OCI-LY3 (cell line): ENCODE data around the gene KANSL3.

Experiments
- H2AFZ ChIP-seq: fragments of 200-600, 300-600 bp; shearing (Covaris generic); 2 replicates; pipeline ENCODE4 v1.6.0; 2014; ENCODE audit warnings: antibody characterized with exemption, low read depth, low read length
- H3K27ac ChIP-seq: fragments of 200-600, 300-600 bp; sonication (generic); 2 replicates; pipeline ENCODE4 v1.5.1; 2014; ENCODE audit warnings: mild to moderate bottlenecking, low read length, moderate library complexity, mixed read lengths
- H3K27me3 ChIP-seq: fragments of 200-600, 300-600 bp; sonication (generic); 2 replicates; pipeline ENCODE4 v1.6.1; 2014; ENCODE audit warnings: low read depth, low read length, mixed read lengths
- H3K36me3 ChIP-seq: fragments of 200-600, 300-600 bp; sonication (generic); replicated peaks from 2 replicates; pipeline ENCODE3; 2014; ENCODE audit warnings: low read depth, low read length, mixed read lengths
- H3K4me1 ChIP-seq: fragments of 300-600, 200-600 bp; sonication (generic); 2 replicates; pipeline ENCODE4 v1.6.1; 2014; ENCODE audit warnings: low read length, mixed read lengths
- H3K4me2 ChIP-seq: fragments of 200-600, 300-600 bp; sonication (generic); 2 replicates; pipeline ENCODE4 v1.6.1; 2014; ENCODE audit warnings: low read length, mixed read lengths
- H3K4me3 ChIP-seq: fragments of 300-600, 200-600 bp; sonication (generic); 2 replicates; pipeline ENCODE4 v1.5.1; 2014; ENCODE audit warnings: antibody characterized with exemption, mild to moderate bottlenecking, low read length, moderate library complexity
- H3K79me2 ChIP-seq: fragments of 300-600, 200-600 bp; shearing (Covaris generic); 2 replicates; pipeline ENCODE4 v1.6.1; 2014; ENCODE audit warnings: mild to moderate bottlenecking, low read length, mixed read lengths
- H3K9ac ChIP-seq: fragments of 300-600, 200-600 bp; shearing (Covaris generic); 2 replicates; pipeline ENCODE4 v1.6.0; 2014; ENCODE audit warnings: mild to moderate bottlenecking, low read length, moderate library complexity
- H3K9me3 ChIP-seq: fragments of 200-600, 300-600 bp; shearing (Covaris generic); 2 replicates; pipeline ENCODE4 v1.6.1; 2014; ENCODE audit warnings: low read length, mixed read lengths; ENCODE audit not compliant: insufficient read depth
- H4K20me1 ChIP-seq: fragments of 200-600, 300-600 bp; sonication (generic); 2 replicates; pipeline ENCODE4 v1.6.1; 2016; ENCODE audit warnings: low read length, mixed read lengths; ENCODE audit not compliant: insufficient read depth
- EZH2phosphoT487 ChIP-seq: fragments of 200-600 bp; shearing (Covaris generic); IDR thresholded peaks from 2 replicates; pipeline ENCODE4 v1.6.1; 2018; ENCODE audit warnings: antibody characterized with exemption, mixed run types, low read depth
- TF ChIP-seq, protein P1 (sequence below): fragments of 200-600, 300-600 bp; sonication (generic); IDR thresholded peaks from 2 replicates; pipeline ENCODE4 v1.5.1; 2014; ENCODE audit warnings: antibody characterized with exemption, low read length, low read depth

KANSL3 gene

DNA sequence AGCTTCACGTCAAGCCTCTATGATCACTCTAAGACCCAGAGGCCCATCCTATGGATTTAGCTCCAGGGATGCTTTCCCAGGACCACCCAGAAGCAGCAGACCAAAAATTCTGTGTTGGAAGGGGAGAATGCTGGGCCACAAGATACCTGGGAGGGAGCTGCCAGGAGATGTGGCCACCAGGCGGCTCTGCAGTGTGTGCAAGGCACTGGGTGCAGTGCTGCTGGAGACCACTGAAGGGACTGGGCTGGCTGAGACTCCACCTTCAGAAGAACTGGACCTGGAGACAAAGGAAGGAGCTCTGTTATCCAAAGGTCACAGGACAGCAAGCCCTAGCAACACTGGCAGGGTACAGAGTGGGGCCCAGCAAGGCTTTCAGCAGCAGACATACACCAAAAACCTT lies 34.0 kb downstream of the KANSL3 start:
- Histone ChIP-seq H3K4me2 (no peak overlapping the region), H3K27ac (no peak overlapping the region), H3K4me3 (no peak overlapping the region), H3K4me1 (no peaks in the 10 kb centered on the region), H3K9me3 (no peaks in the 10 kb centered on the region), H3K9ac (no peak overlapping the region), H3K27me3 (no peaks in the 10 kb centered on the region), H3K36me3 (peaks cover 71% of the 10 kb centered on the region), H2AFZ (no peak overlapping the region), H3K79me2 (no peaks in the 10 kb centered on the region), H4K20me1 (no peaks in the 10 kb centered on the region; the same call in 1 of the 2 replicates)
- TF ChIP-seq EZH2phosphoT487 = no peak
- TF ChIP-seq, protein P1, sequence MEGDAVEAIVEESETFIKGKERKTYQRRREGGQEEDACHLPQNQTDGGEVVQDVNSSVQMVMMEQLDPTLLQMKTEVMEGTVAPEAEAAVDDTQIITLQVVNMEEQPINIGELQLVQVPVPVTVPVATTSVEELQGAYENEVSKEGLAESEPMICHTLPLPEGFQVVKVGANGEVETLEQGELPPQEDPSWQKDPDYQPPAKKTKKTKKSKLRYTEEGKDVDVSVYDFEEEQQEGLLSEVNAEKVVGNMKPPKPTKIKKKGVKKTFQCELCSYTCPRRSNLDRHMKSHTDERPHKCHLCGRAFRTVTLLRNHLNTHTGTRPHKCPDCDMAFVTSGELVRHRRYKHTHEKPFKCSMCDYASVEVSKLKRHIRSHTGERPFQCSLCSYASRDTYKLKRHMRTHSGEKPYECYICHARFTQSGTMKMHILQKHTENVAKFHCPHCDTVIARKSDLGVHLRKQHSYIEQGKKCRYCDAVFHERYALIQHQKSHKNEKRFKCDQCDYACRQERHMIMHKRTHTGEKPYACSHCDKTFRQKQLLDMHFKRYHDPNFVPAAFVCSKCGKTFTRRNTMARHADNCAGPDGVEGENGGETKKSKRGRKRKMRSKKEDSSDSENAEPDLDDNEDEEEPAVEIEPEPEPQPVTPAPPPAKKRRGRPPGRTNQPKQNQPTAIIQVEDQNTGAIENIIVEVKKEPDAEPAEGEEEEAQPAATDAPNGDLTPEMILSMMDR = no peak

DNA sequence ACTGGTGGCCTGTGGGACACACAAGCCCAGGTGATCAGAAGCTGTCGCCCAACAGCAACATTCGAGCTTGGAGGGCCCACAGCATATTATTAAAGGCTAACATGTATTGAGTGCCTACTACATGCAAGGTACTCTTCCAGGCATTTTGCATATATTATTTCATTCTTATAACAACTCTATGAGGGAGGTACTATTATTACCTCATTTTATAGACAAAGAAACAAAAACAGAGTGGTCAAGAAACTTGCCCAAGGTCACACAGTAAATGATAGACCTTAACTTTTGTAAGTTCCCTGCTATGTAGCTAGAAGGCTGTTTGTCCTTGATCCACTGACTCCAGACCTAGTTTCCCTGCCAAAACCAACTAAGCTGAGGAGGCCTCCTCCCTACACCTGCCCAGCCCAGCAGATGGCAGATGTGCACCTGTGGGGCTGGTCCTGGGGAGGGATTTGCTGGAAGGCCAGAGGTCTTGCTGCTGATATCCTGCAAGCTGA lies 35.7 kb downstream of the KANSL3 start:
- Histone ChIP-seq H3K27ac (no peak overlapping the region), H4K20me1 (no peaks in the 10 kb centered on the region; the same call in 1 of the 2 replicates), H3K4me3 (no peak overlapping the region), H3K9ac (no peak overlapping the region), H3K27me3 (no peaks in the 10 kb centered on the region), H3K4me2 (no peak overlapping the region), H3K9me3 (no peaks in the 10 kb centered on the region), H2AFZ (no peak overlapping the region), H3K36me3 (peaks cover 67% of the 10 kb centered on the region), H3K4me1 (no peaks in the 10 kb centered on the region), H3K79me2 (no peaks in the 10 kb centered on the region)
- TF ChIP-seq, protein P1 = peak; percentile 8; the same call in 1 of the 2 replicates
- TF ChIP-seq EZH2phosphoT487 = no peak

GRCh38 chr2:96601382-96602292 lies 36.5 kb downstream of the KANSL3 start:
- no peak overlapping the region for H3K9ac ChIP-seq
- H3K9me3 ChIP-seq = no peaks in the 10 kb centered on the region
- no peaks in the 10 kb centered on the region for H3K27me3 ChIP-seq
- H2AFZ ChIP-seq = no peak overlapping the region
- TF ChIP-seq, protein P1 = no peak
- no peak for TF ChIP-seq EZH2phosphoT487
- no peak overlapping the region for H3K27ac ChIP-seq
- no peaks in the 10 kb centered on the region; the same call in 1 of the 2 replicates for H4K20me1 ChIP-seq
- H3K4me3 ChIP-seq = no peak overlapping the region
- no peaks in the 10 kb centered on the region for H3K4me1 ChIP-seq
- H3K4me2 ChIP-seq = no peak overlapping the region
- no peaks in the 10 kb centered on the region for H3K79me2 ChIP-seq
- H3K36me3 ChIP-seq = peaks cover 66% of the 10 kb centered on the region

DNA sequence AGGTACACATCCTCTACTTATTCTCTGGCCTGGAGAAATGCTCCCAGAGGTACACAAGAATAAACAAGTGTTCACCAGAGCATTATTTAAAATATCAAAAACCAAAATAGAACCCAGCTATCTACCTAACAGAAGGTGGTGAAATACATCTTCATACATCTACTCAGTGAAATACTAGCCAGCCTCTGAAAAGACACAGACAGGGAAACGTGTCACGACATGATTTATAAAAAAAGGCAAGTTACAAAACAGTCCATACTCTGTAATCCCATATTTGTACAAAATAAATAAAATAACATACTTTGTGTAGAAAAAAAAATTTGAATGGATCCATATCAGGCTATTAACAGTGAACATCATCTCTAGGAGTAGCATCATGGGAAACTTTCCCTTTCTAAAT lies 38.2 kb downstream of the KANSL3 start:
- Histone ChIP-seq H3K4me3 (no peak overlapping the region), H3K27ac (no peak overlapping the region), H3K79me2 (no peaks in the 10 kb centered on the region), H4K20me1 (no peaks in the 10 kb centered on the region; the same call in 1 of the 2 replicates), H3K27me3 (no peaks in the 10 kb centered on the region), H3K4me2 (no peak overlapping the region), H2AFZ (no peak overlapping the region), H3K9me3 (no peaks in the 10 kb centered on the region), H3K4me1 (no peaks in the 10 kb centered on the region), H3K9ac (no peak overlapping the region), H3K36me3 (peaks cover 60% of the 10 kb centered on the region)
- TF ChIP-seq EZH2phosphoT487 = no peak
- TF ChIP-seq, protein P1 = no peak
